Bronchial epithelial cell (primary cell): Measurements from ENCODE around the gene NFIL3. TPM values are rescaled to one million over a fixed set of nuclear protein-coding genes. Genes with fewer than 3 reads are reported as not detected.
A peak's percentile ranks its signal among the peaks of the same experiment; 100 is the strongest.
"Not testable (repeated sequence)": the region's sequence is repeated elsewhere in the genome, so short reads cannot be mapped to it uniquely, and the experiment has no call there.

Experiments used
- DNase-seq: peaks from one replicate; pipeline ENCODE4 v3.0.0-alpha.2; 2010; ENCODE audit warnings: low read depth
- FAIRE-seq: peaks from 2 replicates; lab custom pipeline; 2011; peaks lifted over from hg19 to GRCh38; lab: Jason Lieb, UNC
- H3K27me3 ChIP-seq: 2 replicates; pipeline ENCODE4 v1.5.1; 2011; ENCODE audit warnings: low read length; ENCODE audit not compliant: control insufficient read depth, insufficient read depth
- H3K36me3 ChIP-seq: 2 replicates; pipeline ENCODE4 v1.5.1; 2011; ENCODE audit warnings: low read length; ENCODE audit not compliant: control insufficient read depth, insufficient read depth
- H3K4me3 ChIP-seq: 2 replicates; pipeline ENCODE4 v1.5.1; 2011; ENCODE audit warnings: mild to moderate bottlenecking, low read depth, low read length, control low read depth
- total RNA-seq: library from RNA; depleted of rRNA; stranded (reverse); fragments of >200 nt; gene quantifications from 2 replicates; pipeline ENCODE4 v1.2.1, GENCODE V29; 2014
- TF ChIP-seq, protein P1 (sequence below): IDR thresholded peaks from 2 replicates; pipeline ENCODE4 v1.5.1; 2011; ENCODE audit warnings: mild to moderate bottlenecking, moderate library complexity, low read length, control low read depth, inconsistent platforms; ENCODE audit not compliant: insufficient read depth, severe bottlenecking

The NFIL3 gene
- total RNA-seq, 1 donor from 2014 or later = 31.3 TPM

DNA sequence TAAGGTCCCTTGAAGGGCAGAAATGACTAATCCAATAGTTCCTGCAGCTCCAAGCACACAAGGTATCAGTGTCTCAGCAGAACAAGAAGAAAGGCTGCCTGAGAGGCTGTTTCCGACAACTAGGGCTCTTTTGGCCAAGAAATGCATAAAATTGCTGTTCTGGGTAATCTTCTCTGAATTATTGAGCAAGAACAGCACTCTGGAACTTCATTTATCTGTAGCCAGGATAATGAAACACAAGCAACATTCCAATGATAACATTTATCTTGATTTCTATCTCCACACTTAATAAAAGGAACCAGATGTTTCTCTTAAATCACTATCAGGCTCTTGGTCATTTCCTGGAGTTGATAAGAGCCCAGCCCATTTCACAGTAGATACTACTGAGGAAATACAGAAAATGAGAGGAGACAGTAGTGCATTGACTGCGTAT lies 44.9 kb downstream of the NFIL3 start:
- Histone ChIP-seq H3K27me3 (no peaks in the 10 kb centered on the region), H3K36me3 (no peaks in the 10 kb centered on the region), H3K4me3 (no peak overlapping the region)
- no peak for FAIRE-seq
- TF ChIP-seq, protein P1, sequence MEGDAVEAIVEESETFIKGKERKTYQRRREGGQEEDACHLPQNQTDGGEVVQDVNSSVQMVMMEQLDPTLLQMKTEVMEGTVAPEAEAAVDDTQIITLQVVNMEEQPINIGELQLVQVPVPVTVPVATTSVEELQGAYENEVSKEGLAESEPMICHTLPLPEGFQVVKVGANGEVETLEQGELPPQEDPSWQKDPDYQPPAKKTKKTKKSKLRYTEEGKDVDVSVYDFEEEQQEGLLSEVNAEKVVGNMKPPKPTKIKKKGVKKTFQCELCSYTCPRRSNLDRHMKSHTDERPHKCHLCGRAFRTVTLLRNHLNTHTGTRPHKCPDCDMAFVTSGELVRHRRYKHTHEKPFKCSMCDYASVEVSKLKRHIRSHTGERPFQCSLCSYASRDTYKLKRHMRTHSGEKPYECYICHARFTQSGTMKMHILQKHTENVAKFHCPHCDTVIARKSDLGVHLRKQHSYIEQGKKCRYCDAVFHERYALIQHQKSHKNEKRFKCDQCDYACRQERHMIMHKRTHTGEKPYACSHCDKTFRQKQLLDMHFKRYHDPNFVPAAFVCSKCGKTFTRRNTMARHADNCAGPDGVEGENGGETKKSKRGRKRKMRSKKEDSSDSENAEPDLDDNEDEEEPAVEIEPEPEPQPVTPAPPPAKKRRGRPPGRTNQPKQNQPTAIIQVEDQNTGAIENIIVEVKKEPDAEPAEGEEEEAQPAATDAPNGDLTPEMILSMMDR = no peak
- DNase-seq = peak; percentile 16

DNA sequence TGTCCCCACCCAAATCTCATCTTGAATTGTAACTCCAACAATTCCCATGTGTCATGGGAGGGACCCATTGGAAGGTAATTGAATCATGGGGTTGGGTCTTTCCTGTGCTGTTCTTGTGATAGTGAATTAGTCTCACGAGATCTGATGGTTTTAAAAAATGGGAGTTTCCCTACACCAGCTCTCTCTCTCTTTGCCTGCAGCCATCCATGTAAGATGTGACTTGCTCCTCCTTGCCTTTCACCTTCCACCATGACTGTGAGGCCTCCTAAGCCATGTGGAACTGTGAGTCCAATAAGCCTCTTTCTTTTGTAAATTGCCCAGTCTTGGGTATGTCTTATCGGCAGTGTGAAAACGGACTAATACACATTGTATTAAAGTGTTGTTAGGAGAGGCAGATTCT lies 45.6 kb downstream of the NFIL3 start:
- FAIRE-seq, H3K36me3 ChIP-seq, H3K27me3 ChIP-seq, DNase-seq, H3K4me3 ChIP-seq: not testable (repeated sequence)

DNA sequence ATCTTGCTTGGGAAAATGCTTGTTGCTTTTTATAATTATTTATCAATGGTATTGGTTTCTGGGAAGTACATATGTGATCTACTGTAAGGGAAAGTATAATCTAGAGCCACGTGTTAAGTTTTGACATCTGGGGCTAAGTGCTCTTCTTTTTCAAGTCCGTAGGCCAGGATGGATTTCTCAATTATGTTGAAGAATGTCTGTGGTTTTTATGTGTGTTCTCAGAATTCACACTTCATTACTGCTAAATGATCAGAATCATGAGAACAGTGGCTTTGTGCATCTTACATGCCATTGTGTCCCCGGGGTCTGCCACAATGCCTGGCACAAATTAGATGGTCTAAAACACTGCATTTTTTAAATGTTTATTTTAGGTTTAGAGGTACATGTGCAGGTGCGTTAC lies 47.4 kb downstream of the NFIL3 start:
- TF ChIP-seq, protein P1 = no peak
- H3K4me3 ChIP-seq = no peak overlapping the region
- H3K27me3 ChIP-seq = no peaks in the 10 kb centered on the region
- H3K36me3 ChIP-seq = no peaks in the 10 kb centered on the region
- FAIRE-seq (no peak), DNase-seq (no peak)

DNA sequence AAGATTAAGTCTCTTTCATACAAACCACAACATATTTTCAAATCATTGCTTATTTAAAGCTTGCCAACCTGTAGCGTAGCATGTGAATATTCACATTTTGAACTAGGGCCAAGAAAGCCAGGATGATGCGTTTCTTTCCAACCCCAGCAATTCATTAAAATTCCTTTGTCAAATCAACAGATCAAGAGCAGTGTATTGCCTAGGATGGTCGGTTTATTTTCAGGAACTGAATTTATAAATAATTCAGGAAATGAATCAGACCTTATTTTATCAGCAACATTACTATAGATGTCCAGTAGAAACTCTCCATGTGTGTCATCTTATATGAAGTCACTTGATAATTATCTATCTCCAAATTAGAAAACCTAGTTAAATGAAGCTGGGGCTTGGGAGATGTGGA lies 48.7 kb downstream of the NFIL3 start:
- DNase-seq (peak; percentile 10), FAIRE-seq (no peak)
- H3K36me3 ChIP-seq = no peaks in the 10 kb centered on the region
- TF ChIP-seq, protein P1 = no peak
- no peak overlapping the region for H3K4me3 ChIP-seq
- no peaks in the 10 kb centered on the region for H3K27me3 ChIP-seq

DNA sequence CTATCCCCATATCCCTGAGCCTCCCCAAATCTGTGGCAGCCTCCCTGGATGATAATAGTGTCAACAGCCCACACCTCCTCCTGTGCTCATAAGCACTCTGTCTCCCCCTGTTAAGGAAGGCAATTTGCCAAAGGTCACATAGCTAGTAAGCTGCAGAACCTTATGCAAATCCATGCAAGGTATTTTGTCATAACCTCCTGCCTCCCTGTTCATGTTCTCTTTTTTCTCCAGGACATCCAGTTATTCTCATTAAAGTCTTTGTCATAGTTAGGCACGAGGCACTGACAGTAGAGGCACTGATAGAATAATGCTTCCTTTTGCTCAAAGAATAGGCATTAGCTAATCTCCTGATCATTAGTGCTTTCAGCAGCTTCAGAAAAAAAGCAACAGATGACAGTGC lies 51.7 kb downstream of the NFIL3 start:
- Histone ChIP-seq H3K4me3 (no peak overlapping the region), H3K36me3 (no peaks in the 10 kb centered on the region), H3K27me3 (no peaks in the 10 kb centered on the region)
- TF ChIP-seq, protein P1 = no peak
- FAIRE-seq (no peak), DNase-seq (no peak)

DNA sequence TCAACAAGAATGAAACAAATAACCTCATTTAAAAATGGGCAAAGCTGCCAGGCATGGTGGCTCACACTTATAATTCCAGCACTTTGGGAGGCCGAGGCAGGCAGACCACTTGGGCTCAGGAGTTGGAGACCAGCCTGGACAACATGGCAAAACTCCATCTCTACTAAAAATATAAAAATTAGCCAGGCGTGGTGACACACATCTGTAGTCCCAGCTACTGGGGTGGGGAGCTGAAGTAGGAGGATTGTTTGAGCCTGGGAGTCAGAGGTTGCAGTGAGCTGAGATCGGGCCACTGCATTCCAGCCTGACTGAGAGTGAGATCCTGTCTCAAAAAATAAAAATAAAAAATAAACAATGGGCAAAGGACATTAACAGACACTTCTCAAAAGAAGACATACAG lies 53.6 kb downstream of the NFIL3 start:
- H3K27me3 ChIP-seq, H3K36me3 ChIP-seq, H3K4me3 ChIP-seq, FAIRE-seq, DNase-seq: not testable (repeated sequence)

DNA sequence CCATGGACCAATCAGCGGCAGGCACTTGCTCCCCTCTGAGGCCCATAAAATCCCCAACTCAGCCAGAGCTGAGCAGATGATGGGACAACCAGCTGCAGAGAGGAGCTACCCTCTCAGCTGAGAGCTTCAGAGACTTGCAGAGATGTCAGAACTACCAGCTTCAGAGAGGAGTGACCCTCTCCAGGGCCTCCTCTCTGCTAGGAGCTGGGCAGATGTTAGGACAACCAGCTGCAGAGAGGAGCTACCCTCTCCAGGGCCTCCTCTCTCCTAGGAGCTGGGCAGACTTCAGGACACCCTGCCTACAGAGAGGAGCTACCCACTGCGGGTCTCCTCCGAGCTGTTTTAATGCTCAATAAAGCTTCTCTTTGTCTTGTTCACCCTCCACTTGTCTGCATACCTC lies 58.9 kb downstream of the NFIL3 start:
- DNase-seq (no peak), FAIRE-seq (no peak)
- H3K4me3 ChIP-seq = no peak overlapping the region
- H3K27me3 ChIP-seq = no peaks in the 10 kb centered on the region
- no peaks in the 10 kb centered on the region for H3K36me3 ChIP-seq
- TF ChIP-seq, protein P1 = no peak
